ENCODE measurements around the gene PRPSAP1. TPM values are rescaled to one million over a fixed set of nuclear protein-coding genes. Genes with fewer than 3 reads are reported as not detected.

PRPSAP1 gene
- total RNA-seq, 2 experiments from 2014 or later = 10.8 to 12.1 TPM

GRCh38 chr17:76267051-76267576 is 86.6 kb downstream of the PRPSAP1 start:
- Histone ChIP-seq H3K27ac (ENCODE audit: low read depth in 1 of 2, low read length in 2 of 2) (peak overlapping the region; percentile 77 to 91), H3K36me3 (ENCODE audit: insufficient read depth, low read length) (peaks cover 53% of the 10 kb centered on the region), H3K4me3 (ENCODE audit: low read length) (peak overlapping the region; percentile 73), H3K4me1 (ENCODE audit: insufficient read depth, low read length) (peaks cover 84% of the 10 kb centered on the region), H3K27me3 (ENCODE audit: control insufficient read depth in 1 of 2, insufficient read depth in 2 of 2, low read length in 2 of 2) (no peaks in the 10 kb centered on the region), H3K9me3 (ENCODE audit: control insufficient read depth in 1 of 2, insufficient read depth in 1 of 2, low read length in 2 of 2) (no peaks in the 10 kb centered on the region)
- Mint-ChIP-seq H3K9me3 (no peaks in the 10 kb centered on the region), H3K4me3 (peak overlapping the region; percentile 96), H3K27ac (peak overlapping the region; percentile 98), H3K27me3 (no peaks in the 10 kb centered on the region), H3K36me3 (ENCODE audit: low read depth) (peaks cover 51% of the 10 kb centered on the region), H3K4me1 (ENCODE audit: low read depth) (peaks cover 72% of the 10 kb centered on the region)
- TF ChIP-seq CTCF (IDR thresholded peaks at IDR 0.05) = no peak
- no peak for DNase-seq
- no peak for ATAC-seq (ENCODE audit: poor library complexity)
- intact Hi-C loops (cut with DNase I, micrococcal nuclease) = loop anchor here in 1 of 2 experiments (5.0 kb wide), 1 partner anchor 125 kb away; the partner anchor contains the start of gene FOXJ1
- POLR2A ChIA-PET = interaction anchor here (0.5 to 14.0 kb wide), 11 partner anchors 9 to 698 kb away, joined by 3 to 394 read pairs (median 6); partner anchors contain the start of gene RNF157
- CTCF ChIA-PET = interaction anchor here (0.7 to 6.5 kb wide), 7 partner anchors 13 to 146 kb away, joined by 4 to 29 read pairs (median 9); partner anchors contain the start of gene FOXJ1

DNA sequence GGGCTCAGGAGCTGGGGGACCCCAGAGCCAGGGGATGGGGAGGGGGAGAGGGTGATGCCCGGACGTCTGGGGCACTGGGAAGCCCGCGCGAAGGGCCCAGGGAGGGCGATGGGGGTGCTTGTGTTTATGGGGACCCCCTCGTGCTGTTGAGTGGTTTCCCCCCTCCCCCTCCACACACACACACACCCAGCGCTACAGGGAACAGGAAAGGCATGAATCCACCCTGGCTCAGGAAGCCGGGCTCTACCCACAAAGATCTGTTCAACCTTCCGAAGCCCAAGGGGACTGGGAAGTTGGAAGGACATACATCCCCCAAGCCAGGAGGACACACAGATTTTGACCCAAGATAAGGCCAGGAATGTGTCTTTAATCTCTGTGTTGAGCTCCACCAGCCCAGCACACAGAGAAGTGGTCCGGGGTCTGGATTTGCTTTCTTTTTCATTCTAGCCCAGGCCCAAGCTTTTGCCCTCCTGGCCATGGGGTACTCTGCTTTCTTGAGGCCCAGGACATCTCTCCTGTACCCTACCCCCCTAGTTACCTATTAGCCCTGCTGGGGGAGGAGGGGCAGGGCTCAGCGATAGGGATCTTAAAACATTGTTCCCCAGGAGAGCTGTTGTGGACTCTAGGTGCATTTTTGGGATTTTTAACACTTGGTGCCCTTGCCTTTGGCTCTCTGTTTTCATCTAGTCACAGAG is 87.3 kb downstream of the PRPSAP1 start:
- Mint-ChIP-seq H3K4me1 (ENCODE audit: low read depth) (peaks cover 75% of the 10 kb centered on the region), H3K36me3 (ENCODE audit: low read depth) (peaks cover 49% of the 10 kb centered on the region), H3K27me3 (no peaks in the 10 kb centered on the region), H3K4me3 (peak overlapping the region; percentile 93), H3K9me3 (no peaks in the 10 kb centered on the region), H3K27ac (peak overlapping the region; percentile 98)
- ChIA-PET CTCF (interaction anchor here (0.7 to 6.5 kb wide), 7 partner anchors 14 to 145 kb away, joined by 4 to 29 read pairs (median 9); partner anchors contain the start of gene FOXJ1), POLR2A (interaction anchor here (0.6 to 14.0 kb wide), 10 partner anchors 8 to 286 kb away, joined by 3 to 394 read pairs (median 8); partner anchors contain the start of gene RNF157)
- peak overlapping the region; percentile 73 for H3K4me3 ChIP-seq (ENCODE audit: low read length)
- TF ChIP-seq CTCF (IDR thresholded peaks at IDR 0.05) = no peak
- no peaks in the 10 kb centered on the region for H3K27me3 ChIP-seq (ENCODE audit: control insufficient read depth in 1 of 2, insufficient read depth in 2 of 2, low read length in 2 of 2)
- intact Hi-C loops (cut with DNase I, micrococcal nuclease) = loop anchor here in 1 of 2 experiments (5.0 kb wide), 1 partner anchor 124 kb away; the partner anchor contains the start of gene FOXJ1
- peak overlapping the region; percentile 77 to 91 for H3K27ac ChIP-seq (ENCODE audit: low read depth in 1 of 2, low read length in 2 of 2)
- peaks cover 84% of the 10 kb centered on the region for H3K4me1 ChIP-seq (ENCODE audit: insufficient read depth, low read length)
- H3K9me3 ChIP-seq (ENCODE audit: control insufficient read depth in 1 of 2, insufficient read depth in 1 of 2, low read length in 2 of 2) = no peaks in the 10 kb centered on the region
- ATAC-seq (ENCODE audit: poor library complexity) (no peak), DNase-seq (peak in 4 of 14 experiments; percentile 40 to 59 (median 50))
- H3K36me3 ChIP-seq (ENCODE audit: insufficient read depth, low read length) = peaks cover 51% of the 10 kb centered on the region

GRCh38 chr17:76265624-76266243 is 88.0 kb downstream of the PRPSAP1 start:
- Mint-ChIP-seq H3K4me3 (peak overlapping the region; percentile 93), H3K9me3 (no peaks in the 10 kb centered on the region), H3K4me1 (ENCODE audit: low read depth) (peaks cover 68% of the 10 kb centered on the region), H3K27ac (peak overlapping the region; percentile 98), H3K36me3 (ENCODE audit: low read depth) (peaks cover 44% of the 10 kb centered on the region), H3K27me3 (no peaks in the 10 kb centered on the region)
- ATAC-seq (ENCODE audit: poor library complexity) (peak; percentile 7), DNase-seq (peak in 12 of 14 experiments; percentile 46 to 81 (median 62))
- intact Hi-C loops (cut with DNase I, micrococcal nuclease) = loop anchor here (1.0 to 5.0 kb wide), 4 partner anchors 25 to 123 kb away; partner anchors contain the start of genes RNF157 (in 2 of the 2) and FOXJ1 (in 1 of the 2)
- no peaks in the 10 kb centered on the region for H3K9me3 ChIP-seq (ENCODE audit: control insufficient read depth in 1 of 2, insufficient read depth in 1 of 2, low read length in 2 of 2)
- H3K27me3 ChIP-seq (ENCODE audit: control insufficient read depth in 1 of 2, insufficient read depth in 2 of 2, low read length in 2 of 2) = no peaks in the 10 kb centered on the region
- peaks cover 78% of the 10 kb centered on the region for H3K4me1 ChIP-seq (ENCODE audit: insufficient read depth, low read length)
- H3K4me3 ChIP-seq (ENCODE audit: low read length) = peak overlapping the region; percentile 73
- peak overlapping the region; percentile 77 to 91 for H3K27ac ChIP-seq (ENCODE audit: low read depth in 1 of 2, low read length in 2 of 2)
- no peak for TF ChIP-seq CTCF (IDR thresholded peaks at IDR 0.05)
- H3K36me3 ChIP-seq (ENCODE audit: insufficient read depth, low read length) = peaks cover 44% of the 10 kb centered on the region
- ChIA-PET CTCF (interaction anchor here (0.9 to 6.5 kb wide), 8 partner anchors 14 to 144 kb away, joined by 3 to 29 read pairs (median 12); partner anchors contain the start of genes FOXJ1 and SPHK1), POLR2A (interaction anchor here (0.9 to 14.0 kb wide), 26 partner anchors 8 to 486 kb away, joined by 3 to 394 read pairs (median 11); partner anchors contain the start of genes EXOC7, FOXJ1, RNF157 and SRP68)
